ENCODE measurements around the gene HSD17B14. TPM values are rescaled to one million over a fixed set of nuclear protein-coding genes. Genes with fewer than 3 reads are reported as not detected.

Gene HSD17B14
- total and polyA plus RNA-seq, 9 of the 15 experiments (the other 6 are each of a cell fraction or from before 2014, with no cell fraction given) = 0.16 TPM; not detected in 8

GRCh38 chr19:48872182-48872883, 36.0 kb upstream of the HSD17B14 start, which contains the start of gene PPP1R15A (continued):
- TF ChIP-seq, protein P1, sequence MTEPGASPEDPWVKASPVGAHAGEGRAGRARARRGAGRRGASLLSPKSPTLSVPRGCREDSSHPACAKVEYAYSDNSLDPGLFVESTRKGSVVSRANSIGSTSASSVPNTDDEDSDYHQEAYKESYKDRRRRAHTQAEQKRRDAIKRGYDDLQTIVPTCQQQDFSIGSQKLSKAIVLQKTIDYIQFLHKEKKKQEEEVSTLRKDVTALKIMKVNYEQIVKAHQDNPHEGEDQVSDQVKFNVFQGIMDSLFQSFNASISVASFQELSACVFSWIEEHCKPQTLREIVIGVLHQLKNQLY (CRISPR knock-in tag; conservative IDR thresholded peaks at IDR 0.05) = 0 out of 4 replicates have a peak, but pooled peaks of 1 of the 2 experiments have one; percentile 63
- TF ChIP-seq CBX3 (IDR thresholded peaks at IDR 0.05; ENCODE audit: borderline replicate concordance in 1 of 2, low read length in 2 of 2) (peak in 1 of 2 experiments; percentile 66; a peak in 2 of 3 replicates), PRPF4 (IDR thresholded peaks at IDR 0.05; ENCODE audit: insufficient read depth, low read depth, low read length, poor library complexity, severe bottlenecking) (peak; percentile 60), FOXK2 (conservative IDR thresholded peaks at IDR 0.05 in 1 of 2, IDR thresholded peaks at IDR 0.05 in 1 of 2; ENCODE audit: low read depth in 2 of 2) (peak; percentile 89), MITF (IDR thresholded peaks at IDR 0.05) (peak; percentile 27; the same call in 1 of the 2 replicates), PHF8 (IDR thresholded peaks at IDR 0.05; ENCODE audit: borderline replicate concordance, low read length) (peak; percentile 94), BRF1 (IDR thresholded peaks at IDR 0.05; ENCODE audit: borderline replicate concordance, extremely low read depth, insufficient read length) (no peak), WHSC1 (IDR thresholded peaks at IDR 0.05; ENCODE audit: low read length) (no peak), MBD1 (CRISPR knock-in tag; IDR thresholded peaks at IDR 0.05) (no peak), XRCC5 (IDR thresholded peaks at IDR 0.05; ENCODE audit: low read depth, low read length) (no peak; the same call in 1 of the 2 replicates), TOE1 (IDR thresholded peaks at IDR 0.05; ENCODE audit: borderline replicate concordance) (peak; percentile 72; the same call in 1 of the 2 replicates), TOE1 (CRISPR knock-in tag; IDR thresholded peaks at IDR 0.05; ENCODE audit: borderline replicate concordance, low read depth) (no peak), CEBPG (CRISPR knock-in tag; IDR thresholded peaks at IDR 0.05) (peak; percentile 87), CEBPG (tag; conservative IDR thresholded peaks at IDR 0.05 in 1 of 2, IDR thresholded peaks at IDR 0.05 in 1 of 2) (peak; percentile 74 to 83), ZFP1 (CRISPR knock-in tag; IDR thresholded peaks at IDR 0.05) (no peak), TFAM (CRISPR knock-in tag; conservative IDR thresholded peaks at IDR 0.05) (no peak), ZNF507 (tag; conservative IDR thresholded peaks at IDR 0.05) (no peak), PCBP2 (IDR thresholded peaks at IDR 0.05; ENCODE audit: low read depth, low read length, poor library complexity, severe bottlenecking) (no peak), ZFP30 (CRISPR knock-in tag; IDR thresholded peaks at IDR 0.05; ENCODE audit: borderline replicate concordance) (no peak), RFX5 (IDR thresholded peaks at IDR 0.05; ENCODE audit: low read depth, low read length) (peak; percentile 47; the same call in 1 of the 2 replicates), MIER1 (IDR thresholded peaks at IDR 0.05; ENCODE audit: low read depth) (no peak)
- TF ChIP-seq, protein P2, sequence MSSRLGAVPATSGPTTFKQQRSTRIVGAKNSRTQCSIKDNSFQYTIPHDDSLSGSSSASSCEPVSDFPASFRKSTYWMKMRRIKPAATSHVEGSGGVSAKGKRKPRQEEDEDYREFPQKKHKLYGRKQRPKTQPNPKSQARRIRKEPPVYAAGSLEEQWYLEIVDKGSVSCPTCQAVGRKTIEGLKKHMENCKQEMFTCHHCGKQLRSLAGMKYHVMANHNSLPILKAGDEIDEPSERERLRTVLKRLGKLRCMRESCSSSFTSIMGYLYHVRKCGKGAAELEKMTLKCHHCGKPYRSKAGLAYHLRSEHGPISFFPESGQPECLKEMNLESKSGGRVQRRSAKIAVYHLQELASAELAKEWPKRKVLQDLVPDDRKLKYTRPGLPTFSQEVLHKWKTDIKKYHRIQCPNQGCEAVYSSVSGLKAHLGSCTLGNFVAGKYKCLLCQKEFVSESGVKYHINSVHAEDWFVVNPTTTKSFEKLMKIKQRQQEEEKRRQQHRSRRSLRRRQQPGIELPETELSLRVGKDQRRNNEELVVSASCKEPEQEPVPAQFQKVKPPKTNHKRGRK (tag; IDR thresholded peaks at IDR 0.05) = no peak

Data from K562 (cell line).